CD1c-positive myeloid dendritic cell (primary cell): Measurements from ENCODE around the gene SLC18A3.

Source experiments
- DNase-seq: peaks from one replicate; pipeline ENCODE4 v3.0.0-alpha.2; 2016; ENCODE audit errors: extremely low spot score

The SLC18A3 gene

GRCh38 chr10:49651039-49651835, 41.1 kb downstream of the SLC18A3 start:
- no peak for DNase-seq

- DNase-seq = no peak
Observed at GRCh38 chr10:49651917-49652316, 41.8 kb downstream of the SLC18A3 start.

GRCh38 chr10:49652421-49653272, 42.5 kb downstream of the SLC18A3 start:
- DNase-seq = no peak

GRCh38 chr10:49653273-49653929, 43.3 kb downstream of the SLC18A3 start:
- DNase-seq = no peak

GRCh38 chr10:49654036-49654693, 44.1 kb downstream of the SLC18A3 start:
- no peak for DNase-seq

- no peak for DNase-seq
Observed at GRCh38 chr10:49655099-49655498, 45.0 kb downstream of the SLC18A3 start.

GRCh38 chr10:49656845-49657493, 46.9 kb downstream of the SLC18A3 start:
- no peak for DNase-seq

- DNase-seq = no peak
Observed at GRCh38 chr10:49657606-49658005, 47.5 kb downstream of the SLC18A3 start.

GRCh38 chr10:49661140-49661856, 51.2 kb downstream of the SLC18A3 start:
- DNase-seq = no peak
